ENCODE results near the gene EOLA2.

Gene EOLA2

DNA sequence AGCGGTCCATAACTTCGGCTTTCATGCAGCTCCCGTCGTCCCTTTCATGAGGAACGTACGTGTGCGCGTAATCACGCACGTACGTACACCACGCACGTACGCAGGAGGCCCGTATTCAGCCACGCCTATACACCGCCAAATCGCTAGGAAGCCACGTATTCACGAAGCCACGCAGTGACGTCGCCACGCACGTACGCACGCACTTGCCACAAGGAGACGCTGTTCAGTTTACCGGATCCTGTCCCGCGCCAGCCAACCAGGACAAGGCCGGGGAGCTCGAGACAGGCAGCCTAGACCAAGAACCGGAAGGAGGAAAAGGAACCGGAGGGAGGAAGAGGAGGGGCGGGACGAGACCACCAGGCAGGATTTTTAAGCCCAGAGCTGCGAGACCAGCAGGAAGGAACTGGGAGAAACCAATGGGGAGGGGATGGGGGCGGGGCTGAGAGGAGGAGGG is at the start of gene EOLA2:
TSS of gene EOLA2 (minus strand) at position 65 of the 454 bp plus-strand sequence. CDS start 4,617 bp downstream, outside the sequence.
- peak; percentile 99 for DNase-seq (ENCODE audit: low read depth)
- TF ChIP-seq, protein P1, sequence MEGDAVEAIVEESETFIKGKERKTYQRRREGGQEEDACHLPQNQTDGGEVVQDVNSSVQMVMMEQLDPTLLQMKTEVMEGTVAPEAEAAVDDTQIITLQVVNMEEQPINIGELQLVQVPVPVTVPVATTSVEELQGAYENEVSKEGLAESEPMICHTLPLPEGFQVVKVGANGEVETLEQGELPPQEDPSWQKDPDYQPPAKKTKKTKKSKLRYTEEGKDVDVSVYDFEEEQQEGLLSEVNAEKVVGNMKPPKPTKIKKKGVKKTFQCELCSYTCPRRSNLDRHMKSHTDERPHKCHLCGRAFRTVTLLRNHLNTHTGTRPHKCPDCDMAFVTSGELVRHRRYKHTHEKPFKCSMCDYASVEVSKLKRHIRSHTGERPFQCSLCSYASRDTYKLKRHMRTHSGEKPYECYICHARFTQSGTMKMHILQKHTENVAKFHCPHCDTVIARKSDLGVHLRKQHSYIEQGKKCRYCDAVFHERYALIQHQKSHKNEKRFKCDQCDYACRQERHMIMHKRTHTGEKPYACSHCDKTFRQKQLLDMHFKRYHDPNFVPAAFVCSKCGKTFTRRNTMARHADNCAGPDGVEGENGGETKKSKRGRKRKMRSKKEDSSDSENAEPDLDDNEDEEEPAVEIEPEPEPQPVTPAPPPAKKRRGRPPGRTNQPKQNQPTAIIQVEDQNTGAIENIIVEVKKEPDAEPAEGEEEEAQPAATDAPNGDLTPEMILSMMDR (conservative IDR thresholded peaks at IDR 0.05; ENCODE audit: low read length): peak; percentile 55

DNA sequence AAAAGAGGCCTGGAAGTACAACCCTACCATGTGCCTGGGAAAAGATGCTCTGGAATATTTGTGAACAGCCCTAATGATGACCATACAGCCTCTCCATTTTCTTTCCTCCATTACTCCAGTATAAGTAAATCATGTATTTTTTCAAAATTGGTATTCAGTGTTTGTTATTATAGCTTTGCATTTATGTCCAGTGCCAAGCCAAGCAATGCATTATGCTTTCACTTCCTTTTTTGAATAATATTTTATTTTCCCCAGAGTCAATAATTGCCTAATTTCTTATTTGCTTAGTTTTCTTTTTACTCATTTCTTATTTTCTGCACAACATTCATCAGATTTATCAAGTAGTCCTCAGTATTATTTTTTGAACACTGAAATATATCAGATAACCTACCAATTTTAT is 49.3 kb upstream of the EOLA2 start:
- TF ChIP-seq, protein P1 (conservative IDR thresholded peaks at IDR 0.05; ENCODE audit: low read length): no peak
- no peak overlapping the region for H3K4me3 ChIP-seq (ENCODE audit: low read length)
- no peak for DNase-seq (ENCODE audit: low read depth)

More for the DNA sequence above, at the start of gene EOLA2:
- H3K4me3 ChIP-seq (ENCODE audit: low read length): peak within 1 kb of the TSS; percentile 79

DNA sequence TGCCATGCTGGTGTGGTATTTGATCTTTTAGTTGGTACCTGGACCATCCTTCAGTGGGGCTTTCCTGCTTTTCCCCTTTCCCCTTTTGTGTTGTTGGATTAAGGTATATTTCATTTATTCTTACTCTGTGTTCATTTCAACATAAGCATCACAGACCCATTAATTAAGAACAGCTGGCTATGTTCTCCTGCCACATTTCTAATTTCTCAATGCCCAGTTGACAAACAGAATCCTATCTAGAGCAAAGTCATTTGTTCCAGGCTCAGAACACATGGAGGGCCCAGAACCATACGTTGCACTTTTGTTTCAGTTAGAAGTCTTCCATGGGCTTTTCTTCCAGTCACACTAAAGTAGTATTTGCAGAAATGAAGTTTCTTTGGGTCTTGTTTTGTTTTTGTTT is 46.1 kb upstream of the EOLA2 start:
- TF ChIP-seq, protein P1 (conservative IDR thresholded peaks at IDR 0.05; ENCODE audit: low read length): no peak

DNA sequence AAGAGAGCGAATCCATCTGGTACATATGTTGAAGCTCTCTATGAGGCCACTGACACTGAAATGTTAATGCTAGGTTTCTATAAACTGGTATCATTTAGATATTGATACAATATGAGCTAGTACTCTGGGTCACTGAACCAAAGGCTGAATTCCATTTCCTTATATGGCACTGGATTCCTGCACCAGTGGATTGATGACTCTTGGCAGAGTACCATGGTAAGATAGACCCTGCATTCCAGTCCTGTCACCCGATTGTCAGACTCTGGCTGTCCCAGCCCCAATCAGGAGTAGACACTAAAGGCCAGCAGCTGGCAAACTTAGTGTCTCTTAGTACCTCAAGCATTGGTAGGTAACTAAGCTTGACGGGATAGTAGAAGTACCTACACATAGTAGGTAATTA is 44.0 kb upstream of the EOLA2 start:
- DNase-seq (ENCODE audit: low read depth): no peak
- H3K4me3 ChIP-seq (ENCODE audit: low read length): no peak overlapping the region
- TF ChIP-seq, protein P1 (conservative IDR thresholded peaks at IDR 0.05; ENCODE audit: low read length): no peak

More for the DNA sequence above, 46.1 kb upstream of the EOLA2 start:
- no peak overlapping the region for H3K4me3 ChIP-seq (ENCODE audit: low read length)
- DNase-seq (ENCODE audit: low read depth): peak; percentile 35

DNA sequence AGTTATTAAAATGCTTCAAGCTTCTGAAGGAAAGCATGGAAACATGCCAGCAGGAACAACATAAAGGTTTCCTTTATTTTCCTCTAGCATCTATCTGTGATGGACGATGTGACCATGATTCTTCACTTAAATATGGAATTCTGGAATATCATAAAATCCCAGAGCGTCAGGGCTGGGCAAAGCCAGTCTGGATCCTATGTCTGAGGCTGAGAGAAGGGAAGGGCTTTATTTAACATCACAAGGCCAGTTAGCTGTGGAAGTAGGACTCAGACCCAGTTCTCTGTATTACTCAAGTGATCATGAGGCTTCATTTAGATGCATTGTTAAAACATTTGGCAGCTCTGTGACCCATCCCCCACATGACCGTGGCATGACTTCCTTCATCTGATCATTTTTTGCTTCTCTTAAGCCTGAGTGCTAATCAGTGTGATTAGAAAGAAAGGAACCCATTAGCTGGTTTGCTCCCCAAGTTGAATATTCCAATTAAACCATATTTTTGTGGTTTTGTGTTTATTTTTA is 40.9 kb upstream of the EOLA2 start:
- no peak for DNase-seq (ENCODE audit: low read depth)
- TF ChIP-seq, protein P1 (conservative IDR thresholded peaks at IDR 0.05; ENCODE audit: low read length): no peak
- H3K4me3 ChIP-seq (ENCODE audit: low read length): no peak overlapping the region

DNA sequence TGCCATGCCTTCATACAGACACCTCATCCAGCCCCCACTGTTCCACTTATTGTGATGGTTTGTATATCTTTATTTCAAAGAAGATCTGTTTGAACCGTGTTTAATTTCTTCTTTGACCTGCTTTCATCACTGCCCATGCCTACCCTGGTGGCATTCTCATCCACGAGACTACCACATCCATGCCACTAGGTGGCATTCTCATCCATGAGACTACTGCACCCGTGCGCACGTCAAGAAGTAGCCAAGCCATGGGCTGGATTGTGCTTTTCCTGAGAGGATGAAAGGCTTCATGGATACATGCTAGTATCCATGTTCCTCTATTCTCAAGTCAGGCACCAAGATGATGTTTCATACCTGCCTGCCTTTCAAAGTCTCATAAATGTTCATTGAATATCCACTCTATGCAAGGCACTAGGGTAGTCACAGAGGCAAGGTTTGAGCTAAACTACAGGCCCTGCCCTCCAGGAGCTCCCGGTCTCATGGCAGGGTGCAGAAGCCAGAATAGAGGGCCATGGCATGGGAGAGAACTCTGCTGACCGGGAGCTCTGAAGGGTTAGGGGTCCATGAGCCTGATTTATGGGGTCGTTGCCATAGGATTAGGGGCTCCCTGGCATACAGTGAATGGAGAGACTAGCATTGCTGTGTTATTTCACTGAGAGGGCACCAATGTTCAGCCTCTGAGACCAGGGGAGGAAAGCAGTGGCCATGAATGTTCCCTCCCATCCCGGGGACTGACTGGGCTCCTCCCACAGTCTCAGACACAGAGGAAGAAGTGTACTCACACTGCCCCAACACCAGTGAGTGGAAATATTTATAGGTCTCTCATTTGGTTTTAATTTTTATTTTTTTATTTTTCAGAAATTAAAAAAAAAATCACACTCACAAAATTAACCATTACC is 24.8 kb upstream of the EOLA2 start:
- H3K4me3 ChIP-seq (ENCODE audit: low read length): no peak overlapping the region
- TF ChIP-seq, protein P1 (conservative IDR thresholded peaks at IDR 0.05; ENCODE audit: low read length): peak; percentile 79
- peak; percentile 63 for DNase-seq (ENCODE audit: low read depth)

All from AG10803 (cell line).